GM12801 (cell line): ENCODE measurements around the gene HARBI1.

Experiments
- TF ChIP-seq, protein P1 (sequence below): IDR thresholded peaks from one replicate; pipeline ENCODE4 v1.5.1; 2011; ENCODE audit warnings: control low read depth; ENCODE audit not compliant: insufficient read length; ENCODE audit errors: extremely low read depth

The HARBI1 gene

GRCh38 chr11:46593550-46594373 is 23.3 kb downstream of the HARBI1 start, which contains the start of gene AMBRA1:
Gene AMBRA1, minus strand, starts transcription at chr11:46594023. Its CDS starts 45,643 bp downstream, at chr11:46548380.
- TF ChIP-seq, protein P1, sequence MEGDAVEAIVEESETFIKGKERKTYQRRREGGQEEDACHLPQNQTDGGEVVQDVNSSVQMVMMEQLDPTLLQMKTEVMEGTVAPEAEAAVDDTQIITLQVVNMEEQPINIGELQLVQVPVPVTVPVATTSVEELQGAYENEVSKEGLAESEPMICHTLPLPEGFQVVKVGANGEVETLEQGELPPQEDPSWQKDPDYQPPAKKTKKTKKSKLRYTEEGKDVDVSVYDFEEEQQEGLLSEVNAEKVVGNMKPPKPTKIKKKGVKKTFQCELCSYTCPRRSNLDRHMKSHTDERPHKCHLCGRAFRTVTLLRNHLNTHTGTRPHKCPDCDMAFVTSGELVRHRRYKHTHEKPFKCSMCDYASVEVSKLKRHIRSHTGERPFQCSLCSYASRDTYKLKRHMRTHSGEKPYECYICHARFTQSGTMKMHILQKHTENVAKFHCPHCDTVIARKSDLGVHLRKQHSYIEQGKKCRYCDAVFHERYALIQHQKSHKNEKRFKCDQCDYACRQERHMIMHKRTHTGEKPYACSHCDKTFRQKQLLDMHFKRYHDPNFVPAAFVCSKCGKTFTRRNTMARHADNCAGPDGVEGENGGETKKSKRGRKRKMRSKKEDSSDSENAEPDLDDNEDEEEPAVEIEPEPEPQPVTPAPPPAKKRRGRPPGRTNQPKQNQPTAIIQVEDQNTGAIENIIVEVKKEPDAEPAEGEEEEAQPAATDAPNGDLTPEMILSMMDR, result no peak

DNA sequence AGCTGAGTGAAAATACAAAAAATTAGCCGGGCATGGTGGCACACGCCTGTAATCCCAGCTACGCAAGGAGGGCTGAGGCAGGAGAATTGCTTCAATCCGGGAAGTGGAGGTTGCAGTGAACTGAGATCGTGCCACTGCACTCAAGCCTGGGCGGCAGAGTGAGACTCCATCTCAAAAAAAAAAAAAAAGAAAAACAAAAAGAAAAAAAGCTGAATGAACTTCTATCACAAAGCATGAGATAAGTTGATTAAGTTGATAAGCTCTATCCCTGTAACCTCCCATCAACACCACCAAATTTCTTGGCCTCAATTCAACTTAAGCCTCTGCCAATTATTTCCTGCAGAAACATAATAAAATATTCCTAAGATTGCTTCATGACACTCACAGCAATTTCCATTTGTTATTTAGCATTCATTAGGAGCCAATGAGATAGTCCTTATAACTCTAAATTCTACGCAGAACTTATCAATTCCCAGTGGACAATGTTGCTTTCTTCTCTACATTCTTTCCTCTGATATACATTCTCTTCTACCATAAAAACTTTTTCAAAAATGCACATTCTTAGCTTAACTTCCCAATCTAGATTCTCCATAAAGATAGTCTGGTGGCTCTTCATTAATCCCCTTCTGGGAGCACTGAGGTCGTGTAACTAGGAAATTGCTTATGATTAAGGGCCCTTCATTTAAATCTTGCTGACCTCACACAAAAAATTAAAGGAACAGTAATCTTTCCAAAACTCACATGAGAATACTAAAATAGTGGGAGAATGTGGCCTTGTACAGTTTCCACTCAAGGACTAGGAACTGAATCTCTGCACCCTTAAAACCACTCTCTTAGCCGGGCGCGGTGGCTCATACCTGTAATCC is 26.1 kb downstream of the HARBI1 start:
- TF ChIP-seq, protein P1, result no peak

- TF ChIP-seq, protein P1, result no peak
Observed at GRCh38 chr11:46588915-46589314, 28.1 kb downstream of the HARBI1 start.

- TF ChIP-seq, protein P1, result no peak
Observed at GRCh38 chr11:46588131-46588530, 28.9 kb downstream of the HARBI1 start.

- TF ChIP-seq, protein P1, result no peak
Observed at GRCh38 chr11:46582588-46582987, 34.4 kb downstream of the HARBI1 start.

GRCh38 chr11:46577058-46577457 is 40.0 kb downstream of the HARBI1 start:
- TF ChIP-seq, protein P1, result no peak

DNA sequence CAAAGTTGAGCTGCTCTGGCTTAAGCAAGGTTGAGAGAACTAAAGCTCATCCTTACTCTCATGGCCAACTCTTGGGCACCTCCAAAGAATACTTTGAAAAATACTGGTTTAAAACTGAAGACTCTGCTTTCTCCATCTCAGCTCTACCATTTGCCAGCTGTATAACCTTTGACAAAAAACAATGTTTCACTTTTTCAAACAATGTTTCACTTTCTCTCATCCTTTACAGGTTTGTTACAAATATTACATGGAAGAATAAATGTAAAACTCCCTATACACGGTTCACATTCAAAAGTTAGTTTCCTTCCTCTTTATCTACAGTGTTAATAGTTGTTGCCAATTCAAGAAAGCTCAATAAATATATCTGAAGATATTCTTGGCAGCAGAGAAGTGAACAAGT is 42.4 kb downstream of the HARBI1 start:
- TF ChIP-seq, protein P1, result no peak
